A673 (cell line): ENCODE data around the gene MAG. TPM values are rescaled to one million over a fixed set of nuclear protein-coding genes. Genes with fewer than 3 reads are reported as not detected.

Experiments used
- BruUV-seq: library from RNA; stranded (reverse); fragments of 400-500 nt; replicated peaks from 2 replicates; lab custom pipeline; 2021; lab: Mats Ljungman, UMichigan
- CTCF ChIA-PET: fragments of 300-600 bp; sonication (Branson Sonifier 250); formaldehyde crosslinking; loops from one replicate; lab custom pipeline; 2022; ENCODE audit warnings: antibody characterized with exemption; lab: Charles Lee
- POLR2A ChIA-PET: fragments of 300-600 bp; sonication (Branson Sonifier 250); formaldehyde crosslinking; loops from one replicate; lab custom pipeline; 2022; ENCODE audit warnings: antibody characterized with exemption; ENCODE audit not compliant: low non-redundant PET; lab: Charles Lee
- DNase-seq: peaks from one replicate; pipeline ENCODE4 v3.0.0-alpha.2; 2015; ENCODE audit warnings: low spot score
- H3K27ac ChIP-seq: fragments of 200-600 bp; sonication (generic); 2 replicates; pipeline ENCODE4 v1.5.1; 2016; ENCODE audit warnings: mixed run types, low read depth, mild to moderate bottlenecking, mixed read lengths, antibody characterized with exemption, low read length; ENCODE audit not compliant: poor library complexity, severe bottlenecking
- H3K27me3 ChIP-seq: fragments of 200-600 bp; sonication (generic); replicated peaks from 2 replicates; pipeline ENCODE4 v1.6.1; 2017; ENCODE audit warnings: mixed run types, low read depth, mild to moderate bottlenecking, mixed read lengths, antibody characterized with exemption, low read length; ENCODE audit not compliant: insufficient read depth, poor library complexity
- H3K36me3 ChIP-seq: fragments of 200-600 bp; sonication (generic); 2 replicates; pipeline ENCODE4 v1.6.1; 2016; ENCODE audit warnings: mixed run types, mild to moderate bottlenecking, mixed read lengths, antibody characterized with exemption, low read length; ENCODE audit not compliant: insufficient read depth, poor library complexity, severe bottlenecking
- H3K4me1 ChIP-seq: fragments of 200-600 bp; sonication (generic); 2 replicates; pipeline ENCODE4 v1.6.1; 2017; ENCODE audit warnings: mixed run types, mild to moderate bottlenecking, mixed read lengths, antibody characterized with exemption, low read length; ENCODE audit not compliant: insufficient read depth, poor library complexity, severe bottlenecking
- H3K4me3 ChIP-seq: fragments of 200-600 bp; sonication (generic); 2 replicates; pipeline ENCODE4 v1.5.1; 2016; ENCODE audit warnings: low read depth, mixed run types, mild to moderate bottlenecking, mixed read lengths, low read length; ENCODE audit not compliant: poor library complexity, severe bottlenecking
- H3K9me3 ChIP-seq: fragments of 200-600 bp; sonication (generic); 2 replicates; pipeline ENCODE4 v1.6.1; 2016; ENCODE audit warnings: mixed run types, low read depth, mild to moderate bottlenecking, mixed read lengths, antibody characterized with exemption, low read length; ENCODE audit not compliant: poor library complexity, severe bottlenecking
- EZH2 ChIP-seq: fragments of 200-600 bp; sonication (generic); IDR thresholded peaks from 2 replicates; pipeline ENCODE4 v1.6.1; 2017; ENCODE audit warnings: borderline replicate concordance, low read depth, mild to moderate bottlenecking, mixed read lengths, antibody characterized with exemption, low read length; ENCODE audit not compliant: poor library complexity, severe bottlenecking
- intact Hi-C: fragments of 100-400 bp; cut with micrococcal nuclease; formaldehyde crosslinking; loops from one replicate; pipeline ENCODE4 v1.10.0; 2022; ENCODE audit not compliant: unreplicated experiment
- total RNA-seq: library from RNA; stranded (reverse); gene quantifications from 2 replicates; pipeline ENCODE4 v1.2.3, GENCODE V29; 2021
- TF ChIP-seq, protein P1 (sequence below): fragments of 300-800, 200-600 bp; sonication (generic); conservative IDR thresholded peaks from 2 replicates; pipeline ENCODE4 v1.5.1; 2017; ENCODE audit warnings: low read depth, mild to moderate bottlenecking, antibody characterized with exemption, low read length, moderate library complexity, mixed read lengths

Gene MAG
- total RNA-seq, 1 experiment from 2014 or later: not detected

DNA sequence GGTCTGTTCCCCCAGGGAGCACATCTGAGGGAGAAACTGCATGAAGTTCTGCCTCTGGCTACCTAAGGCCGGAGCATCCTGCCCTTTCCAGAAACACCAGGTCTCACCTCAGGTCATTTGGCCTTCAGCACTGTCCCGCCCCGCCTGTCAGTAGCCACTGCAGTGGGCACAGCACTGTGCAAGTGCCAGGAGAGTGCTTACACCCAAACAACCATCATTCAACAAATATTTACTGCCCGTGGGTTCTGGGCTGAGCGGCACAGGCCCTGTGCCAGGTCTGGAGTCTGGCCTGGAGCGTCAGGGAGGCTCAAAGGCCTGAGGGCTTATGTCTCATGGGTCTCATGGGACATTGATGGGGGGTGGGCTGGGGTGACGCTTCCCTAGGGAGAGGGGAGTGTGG lies 20.4 kb upstream of the MAG start:
- DNase-seq: no peak
- Histone ChIP-seq H3K36me3 (peaks cover 28% of the 10 kb centered on the region), H3K27ac (no peak overlapping the region), H3K4me1 (no peaks in the 10 kb centered on the region), H3K4me3 (no peak overlapping the region), H3K27me3 (no peaks in the 10 kb centered on the region), H3K9me3 (no peaks in the 10 kb centered on the region)
- no peak for TF ChIP-seq EZH2
- TF ChIP-seq, protein P1, sequence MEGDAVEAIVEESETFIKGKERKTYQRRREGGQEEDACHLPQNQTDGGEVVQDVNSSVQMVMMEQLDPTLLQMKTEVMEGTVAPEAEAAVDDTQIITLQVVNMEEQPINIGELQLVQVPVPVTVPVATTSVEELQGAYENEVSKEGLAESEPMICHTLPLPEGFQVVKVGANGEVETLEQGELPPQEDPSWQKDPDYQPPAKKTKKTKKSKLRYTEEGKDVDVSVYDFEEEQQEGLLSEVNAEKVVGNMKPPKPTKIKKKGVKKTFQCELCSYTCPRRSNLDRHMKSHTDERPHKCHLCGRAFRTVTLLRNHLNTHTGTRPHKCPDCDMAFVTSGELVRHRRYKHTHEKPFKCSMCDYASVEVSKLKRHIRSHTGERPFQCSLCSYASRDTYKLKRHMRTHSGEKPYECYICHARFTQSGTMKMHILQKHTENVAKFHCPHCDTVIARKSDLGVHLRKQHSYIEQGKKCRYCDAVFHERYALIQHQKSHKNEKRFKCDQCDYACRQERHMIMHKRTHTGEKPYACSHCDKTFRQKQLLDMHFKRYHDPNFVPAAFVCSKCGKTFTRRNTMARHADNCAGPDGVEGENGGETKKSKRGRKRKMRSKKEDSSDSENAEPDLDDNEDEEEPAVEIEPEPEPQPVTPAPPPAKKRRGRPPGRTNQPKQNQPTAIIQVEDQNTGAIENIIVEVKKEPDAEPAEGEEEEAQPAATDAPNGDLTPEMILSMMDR: no peak
- POLR2A ChIA-PET: no interaction called here
- BruUV-seq: no TSS peak
- CTCF ChIA-PET: no interaction called here
- intact Hi-C loops: no loop called here

DNA sequence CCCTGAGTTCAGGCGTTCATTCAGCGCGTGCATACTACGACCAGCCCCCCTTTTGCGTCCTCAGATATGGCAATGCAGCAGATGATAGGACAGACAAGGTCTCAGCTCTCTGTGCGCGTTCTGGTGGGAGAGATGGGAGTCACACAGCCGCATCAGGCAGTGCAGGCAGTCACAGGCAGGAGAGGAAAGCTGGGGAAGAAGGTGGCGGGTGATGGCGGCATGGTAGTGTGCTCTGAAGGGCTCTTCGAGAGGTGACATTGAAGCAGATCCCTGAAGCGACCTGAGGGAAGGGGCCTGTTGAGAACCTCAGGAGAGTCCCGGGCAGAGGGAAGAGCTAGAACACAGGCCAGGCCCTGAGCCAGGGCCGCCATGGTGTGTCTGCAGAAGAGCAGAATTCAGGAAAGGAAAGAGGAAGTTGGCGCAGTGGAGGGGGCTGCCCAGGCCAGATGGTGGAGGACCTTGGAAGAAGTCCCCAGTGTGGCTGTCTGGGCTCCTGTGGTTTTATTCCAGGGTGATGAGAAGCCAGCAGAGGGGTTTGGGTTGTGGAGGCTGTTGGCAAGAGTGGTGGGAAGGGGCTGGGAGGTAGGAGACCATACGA lies 19.7 kb upstream of the MAG start:
- no peak for TF ChIP-seq EZH2
- TF ChIP-seq, protein P1: no peak
- H3K36me3 ChIP-seq: peaks cover 28% of the 10 kb centered on the region
- no peak overlapping the region for H3K27ac ChIP-seq
- no peak overlapping the region for H3K4me3 ChIP-seq
- intact Hi-C loops: no loop called here
- BruUV-seq: no TSS peak
- H3K27me3 ChIP-seq: no peaks in the 10 kb centered on the region
- no peaks in the 10 kb centered on the region for H3K9me3 ChIP-seq
- CTCF ChIA-PET: no interaction called here
- POLR2A ChIA-PET: no interaction called here
- no peak for DNase-seq
- H3K4me1 ChIP-seq: no peaks in the 10 kb centered on the region

DNA sequence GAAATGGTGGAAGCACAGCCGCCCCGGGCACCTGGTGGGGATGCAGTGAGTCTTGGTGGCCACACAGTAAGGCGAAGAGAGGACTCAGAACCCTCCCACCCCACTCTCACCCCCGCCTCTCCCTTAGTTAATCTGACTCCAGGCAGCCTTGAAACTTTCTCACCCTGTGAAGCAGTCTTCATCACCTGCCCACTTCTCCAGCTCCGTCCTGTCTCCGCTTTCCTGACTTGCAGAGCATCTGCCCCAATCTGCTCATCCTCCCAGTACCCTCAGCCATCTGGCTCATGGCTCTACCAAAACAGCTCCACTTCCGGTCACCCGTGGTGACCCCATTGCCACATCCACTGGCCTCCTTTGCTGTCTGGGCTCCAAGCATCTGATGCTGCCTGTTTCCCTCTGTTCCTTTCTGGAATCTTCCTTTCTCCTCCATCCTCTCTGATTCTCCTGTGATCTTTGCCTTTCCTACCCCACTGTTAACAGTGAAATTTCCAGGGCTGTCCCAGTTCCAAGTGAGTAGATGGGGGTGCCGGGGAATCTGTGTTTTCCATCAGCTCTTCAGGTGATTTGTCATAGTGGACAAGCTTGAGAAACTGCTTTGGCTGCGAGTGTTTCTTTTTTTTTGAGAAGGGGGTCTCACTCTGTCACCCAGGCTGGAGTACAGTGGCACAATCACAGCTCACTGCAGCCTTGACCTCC lies 18.9 kb upstream of the MAG start:
- DNase-seq: no peak
- H3K4me1 ChIP-seq: no peaks in the 10 kb centered on the region
- H3K9me3 ChIP-seq: no peaks in the 10 kb centered on the region
- ChIA-PET POLR2A (interaction anchor here (0.7 kb wide), 1 partner anchor 80 kb away, joined by 3 read pairs; no protein-coding TSS in a partner anchor), CTCF (no interaction called here)
- peaks cover 28% of the 10 kb centered on the region for H3K36me3 ChIP-seq
- TF ChIP-seq, protein P1: no peak
- TF ChIP-seq EZH2: no peak
- H3K27me3 ChIP-seq: no peaks in the 10 kb centered on the region
- BruUV-seq: no TSS peak
- H3K27ac ChIP-seq: no peak overlapping the region
- no peak overlapping the region for H3K4me3 ChIP-seq
- intact Hi-C loops: no loop called here
